HepG2 (cell line): ENCODE measurements around the gene SRBD1. TPM values are rescaled to one million over a fixed set of nuclear protein-coding genes. Genes with fewer than 3 reads are reported as not detected.

Experiments
- ATAC-seq: fragments of 200-7000 bp; cut with Tn5 transposase; 3 replicates; pipeline ENCODE4 v1.9.1; 2020; ENCODE audit warnings: mild to moderate bottlenecking, moderate library complexity
- BruUV-seq: library from RNA; stranded (reverse); fragments of 400-500 nt; replicated peaks from 2 replicates; lab custom pipeline; 2021; lab: Mats Ljungman, UMichigan
- CTCF ChIA-PET: fragments of 300-600 bp; formaldehyde crosslinking; extraction: SDS; loops from one replicate; lab custom pipeline; 2021; ENCODE audit warnings: low total read pairs, inconsistent platforms, low intra/inter-chr PET ratio; lab: Yijun Ruan, JAX
- POLR2A ChIA-PET: fragments of 350-600 bp; sonication (Branson Sonifier 250); formaldehyde crosslinking; loops from one replicate; lab custom pipeline; 2020; ENCODE audit warnings: antibody characterized with exemption, inconsistent platforms; lab: Yijun Ruan, JAX
- DNase-seq: peaks from one replicate; pipeline ENCODE4 v3.0.0-alpha.2; 2015; ENCODE audit warnings: low spot score
- FAIRE-seq: peaks from 3 replicates; lab custom pipeline; 2011; peaks lifted over from hg19 to GRCh38; lab: Jason Lieb, UNC
- H2AFZ ChIP-seq: one replicate; pipeline ENCODE4 v1.6.1; 2011; ENCODE audit warnings: low read length, inconsistent platforms
- H3K27ac ChIP-seq: fragments of 300-600 bp; 3 replicates; pipeline ENCODE4 v1.8.0; 2011; ENCODE audit warnings: mixed run types, mild to moderate bottlenecking, mixed read lengths, low read length, inconsistent platforms; ENCODE audit not compliant: insufficient read depth; ENCODE audit errors: extremely low read length
- H3K27me3 ChIP-seq, 2 experiments: fragments of 200-600 bp in 1 of 2; 2 replicates in 1 of 2; 3 replicates in 1 of 2; pipeline versions ENCODE4 v1.6.0 to v1.8.0; 2011; ENCODE audit warnings: low read length in 2 of 2, mild to moderate bottlenecking in 2 of 2, moderate library complexity in 2 of 2, inconsistent platforms in 1 of 2; ENCODE audit not compliant: insufficient read depth in 2 of 2, control insufficient read depth in 1 of 2
- H3K36me3 ChIP-seq, 2 experiments: fragments of 200-600 bp in 1 of 2; replicated peaks in 1 of 2; 2 replicates in 1 of 2; 3 replicates in 1 of 2; pipeline versions ENCODE4 v1.5.1 to v1.8.0; 2011; ENCODE audit warnings: low read length in 2 of 2, inconsistent platforms in 1 of 2; ENCODE audit not compliant: insufficient read depth in 2 of 2, control insufficient read depth in 1 of 2
- H3K4me1 ChIP-seq: 2 replicates; pipeline ENCODE4 v1.5.1; 2012; ENCODE audit warnings: low read length, inconsistent platforms; ENCODE audit not compliant: insufficient read depth
- H3K4me2 ChIP-seq: 2 replicates; pipeline ENCODE4 v1.6.0; 2011; ENCODE audit warnings: low read depth, low read length, inconsistent platforms
- H3K4me3 ChIP-seq, 3 experiments: fragments of 200-600 bp in 1 of 3; sonication (generic), shearing (Covaris generic) in 1 of 3; replicated peaks in 1 of 3; 2 replicates each; pipeline ENCODE4 v1.5.1; 2011 to 2016; ENCODE audit warnings: low read length in 3 of 3, inconsistent platforms in 2 of 3, low read depth in 2 of 3, mild to moderate bottlenecking in 2 of 3, control low read depth in 1 of 3, mixed read lengths in 1 of 3; ENCODE audit not compliant: insufficient read depth in 1 of 3
- H3K79me2 ChIP-seq: one replicate; pipeline ENCODE4 v1.6.1; 2011; ENCODE audit warnings: low read length, inconsistent platforms; ENCODE audit not compliant: insufficient read depth
- H3K9ac ChIP-seq: 2 replicates; pipeline ENCODE4 v1.6.0; 2011; ENCODE audit warnings: mild to moderate bottlenecking, low read depth, low read length, inconsistent platforms; ENCODE audit not compliant: insufficient read depth
- H3K9me3 ChIP-seq: 2 replicates; pipeline ENCODE4 v1.5.1; 2012; ENCODE audit warnings: mild to moderate bottlenecking, low read length
- H4K20me1 ChIP-seq: 2 replicates; pipeline ENCODE4 v1.6.0; 2011; ENCODE audit warnings: inconsistent platforms, mild to moderate bottlenecking, low read length, moderate library complexity; ENCODE audit not compliant: insufficient read depth
- BORCS8-MEF2B ChIP-seq: sonication (generic); formaldehyde crosslinking; IDR thresholded peaks from 2 replicates; pipeline ENCODE4 v1.8.0; 2022; ENCODE audit warnings: mild to moderate bottlenecking, missing genetic modification reagents
- KDM2A ChIP-seq: sonication (generic); formaldehyde crosslinking; IDR thresholded peaks from 2 replicates; pipeline ENCODE4 v1.4.0; 2020; ENCODE audit warnings: low read depth, missing genetic modification reagents, borderline replicate concordance
- KMT2B ChIP-seq: IDR thresholded peaks from 2 replicates; pipeline ENCODE4 v1.6.1; 2016; ENCODE audit warnings: missing genetic modification reagents, missing compliant biosample characterization
- MAF1 ChIP-seq: sonication (generic); formaldehyde crosslinking; IDR thresholded peaks from 2 replicates; pipeline ENCODE4 v1.5.0; 2020; ENCODE audit warnings: missing genetic modification reagents, borderline replicate concordance
- MTERF4 ChIP-seq: sonication (generic); formaldehyde crosslinking; IDR thresholded peaks from 2 replicates; pipeline ENCODE4 v1.8.0; 2023; ENCODE audit warnings: mild to moderate bottlenecking, missing genetic modification reagents
- ZFP90 ChIP-seq: sonication (generic); formaldehyde crosslinking; IDR thresholded peaks from 2 replicates; pipeline ENCODE4 v1.8.0; 2022; ENCODE audit warnings: missing genetic modification reagents, mild to moderate bottlenecking, inconsistent platforms, borderline replicate concordance
- ZMYM4 ChIP-seq: sonication (generic); formaldehyde crosslinking; IDR thresholded peaks from 2 replicates; pipeline ENCODE4 v1.8.1; 2023; ENCODE audit warnings: mild to moderate bottlenecking, missing genetic modification reagents
- ZNF337 ChIP-seq: sonication (generic); formaldehyde crosslinking; IDR thresholded peaks from 2 replicates; pipeline ENCODE4 v1.5.1; 2020; ENCODE audit warnings: missing genetic modification reagents, low read depth, mild to moderate bottlenecking, borderline replicate concordance
- ZNF703 ChIP-seq: sonication (generic); formaldehyde crosslinking; IDR thresholded peaks from 2 replicates; pipeline ENCODE4 v1.5.1; 2020; ENCODE audit warnings: missing genetic modification reagents, mild to moderate bottlenecking, moderate library complexity, borderline replicate concordance
- ZNF781 ChIP-seq: sonication (generic); formaldehyde crosslinking; IDR thresholded peaks from 2 replicates; pipeline ENCODE4 v1.5.1; 2020; ENCODE audit warnings: borderline replicate concordance, mild to moderate bottlenecking, missing genetic modification reagents; ENCODE audit errors: not compliant biosample characterization
- ZNF850 ChIP-seq: sonication (generic); formaldehyde crosslinking; conservative IDR thresholded peaks from 2 replicates; pipeline ENCODE4 v1.9.0; 2021; ENCODE audit warnings: mild to moderate bottlenecking, missing genetic modification reagents
- ZSCAN9 ChIP-seq: IDR thresholded peaks from 2 replicates; pipeline ENCODE4 v1.6.1; 2016; ENCODE audit warnings: borderline replicate concordance
- WGBS: methylation state at CpG from one replicate; pipeline ENCODE4 v1.1.6; 2017; ENCODE audit warnings: low lambda C conversion rate; 5-methylcytosine and 5-hydroxymethylcytosine counted together
- in situ Hi-C: cut with HindIII; loops from 2 replicates; pipeline ENCODE4 v1.10.0; 2017; ENCODE audit warnings: low pct_unique_long_range_greater_than_20kb; ENCODE audit not compliant: extremely low pct_ligation_motif_present
- intact Hi-C: fragments of 100-400 bp; cut with micrococcal nuclease; formaldehyde crosslinking; loops from one replicate; pipeline ENCODE4 v1.10.0; 2022; ENCODE audit not compliant: unreplicated experiment
- polyA plus RNA-seq, 8 experiments: library from polyadenylated mRNA; depleted of rRNA in 3 of 8; stranded (reverse) in 7 of 8; unstranded in 1 of 8; fragments of >200 nt; fragmentation: Illumina TruSeq in 4 of 8; extraction: Trizol in 4 of 8; gene quantifications; 2 replicates each; pipeline versions ENCODE4 v1.2.1 to v1.2.3, GENCODE V29; 2011 to 2016; ENCODE audit warnings: low read depth in 4 of 8, missing spikeins in 1 of 8, mixed read lengths in 1 of 8; ENCODE audit not compliant: insufficient read depth in 1 of 8
- total RNA-seq, 5 experiments: library from RNA; depleted of rRNA; stranded (reverse); fragments of >200 nt; fragmentation: Illumina TruSeq; extraction: Trizol; gene quantifications; 2 replicates each; pipeline ENCODE4 v1.2.3, GENCODE V29; 2016; ENCODE audit warnings: low read depth in 1 of 5

Gene SRBD1
- total and polyA plus RNA-seq, 2 of the 13 experiments (the other 11 are each of a cell fraction or from before 2014, with no cell fraction given), result 3.2 to 23.9 TPM

DNA sequence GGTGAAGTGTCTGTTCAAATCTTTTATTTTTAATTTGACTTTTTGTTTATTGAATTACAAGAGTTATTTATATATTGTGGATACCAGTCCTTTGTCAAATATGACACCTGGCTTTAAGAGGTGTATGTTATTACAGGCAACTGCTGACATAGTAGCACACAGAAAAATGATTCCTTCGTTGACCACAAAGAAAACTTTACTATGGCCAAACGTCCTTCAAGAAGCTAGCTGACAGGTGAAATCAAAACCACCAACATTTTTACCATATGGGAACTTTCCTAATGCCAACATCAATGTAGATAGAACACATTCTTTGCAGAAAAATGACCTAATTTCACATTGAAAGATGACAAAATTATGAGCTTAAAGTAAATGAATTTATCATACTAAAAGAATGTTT is 6.4 kb upstream of the SRBD1 start:
- Histone ChIP-seq H3K79me2 (no peaks in the 10 kb centered on the region), H3K27ac (no peak overlapping the region), H3K9ac (no peak overlapping the region), H2AFZ (no peak overlapping the region), H3K4me3 (no peak overlapping the region), H3K36me3 (no peaks in the 10 kb centered on the region), H4K20me1 (no peaks in the 10 kb centered on the region), H3K27me3 (no peaks in the 10 kb centered on the region), H3K4me1 (peaks cover 2% of the 10 kb centered on the region), H3K9me3 (no peaks in the 10 kb centered on the region), H3K4me2 (no peak overlapping the region)
- 3% methylated on average over 2 of the region's 2 CpGs for WGBS
- CTCF ChIA-PET, result no interaction called here
- FAIRE-seq (no peak), ATAC-seq (no peak), DNase-seq (no peak)
- TF ChIP-seq ZNF337 (CRISPR knock-in tag) (no peak), ZNF781 (CRISPR knock-in tag) (no peak), MTERF4 (CRISPR knock-in tag) (no peak), ZNF703 (no peak), ZNF850 (CRISPR knock-in tag) (no peak), MAF1 (no peak), ZMYM4 (CRISPR knock-in tag) (no peak), ZSCAN9 (no peak), KDM2A (CRISPR knock-in tag) (no peak), BORCS8-MEF2B (CRISPR knock-in tag) (no peak), ZFP90 (CRISPR knock-in tag) (no peak), KMT2B (CRISPR knock-in tag) (no peak)
- intact Hi-C loops, result no loop called here
- POLR2A ChIA-PET, result no interaction called here
- BruUV-seq, result no TSS peak
- in situ Hi-C loops, result no loop called here
